A673 (cell line): Measurements from ENCODE around the gene HSD17B2.

ENCODE experiments used
- EZH2 ChIP-seq: fragments of 200-600 bp; sonication (generic); IDR thresholded peaks from 2 replicates; pipeline ENCODE4 v1.6.1; 2017; ENCODE audit warnings: borderline replicate concordance, low read depth, mild to moderate bottlenecking, mixed read lengths, antibody characterized with exemption, low read length; ENCODE audit not compliant: poor library complexity, severe bottlenecking
- TF ChIP-seq, protein P1 (sequence below): fragments of 300-800, 200-600 bp; sonication (generic); conservative IDR thresholded peaks from 2 replicates; pipeline ENCODE4 v1.5.1; 2017; ENCODE audit warnings: low read depth, mild to moderate bottlenecking, antibody characterized with exemption, low read length, moderate library complexity, mixed read lengths

DNA sequence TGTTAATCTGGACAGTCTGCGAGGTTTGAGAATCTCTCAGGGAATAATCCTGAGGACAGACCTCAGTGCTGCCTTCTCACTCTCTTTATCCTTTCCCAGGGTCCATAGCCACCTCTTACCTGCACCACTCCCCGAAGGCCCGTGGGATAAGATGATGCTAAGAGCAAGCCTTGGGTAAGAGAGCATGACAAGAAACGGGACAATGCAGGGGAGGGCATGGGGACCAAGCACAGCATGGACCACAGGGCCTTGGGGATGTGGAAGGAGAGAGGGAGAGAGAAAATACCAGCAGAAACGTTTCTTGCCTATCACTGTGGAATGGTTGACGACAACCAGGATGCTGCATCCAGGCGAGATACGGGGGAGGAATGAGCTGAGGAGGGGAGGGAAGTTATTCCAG is 15.5 kb upstream of the HSD17B2 start:
- TF ChIP-seq, protein P1, sequence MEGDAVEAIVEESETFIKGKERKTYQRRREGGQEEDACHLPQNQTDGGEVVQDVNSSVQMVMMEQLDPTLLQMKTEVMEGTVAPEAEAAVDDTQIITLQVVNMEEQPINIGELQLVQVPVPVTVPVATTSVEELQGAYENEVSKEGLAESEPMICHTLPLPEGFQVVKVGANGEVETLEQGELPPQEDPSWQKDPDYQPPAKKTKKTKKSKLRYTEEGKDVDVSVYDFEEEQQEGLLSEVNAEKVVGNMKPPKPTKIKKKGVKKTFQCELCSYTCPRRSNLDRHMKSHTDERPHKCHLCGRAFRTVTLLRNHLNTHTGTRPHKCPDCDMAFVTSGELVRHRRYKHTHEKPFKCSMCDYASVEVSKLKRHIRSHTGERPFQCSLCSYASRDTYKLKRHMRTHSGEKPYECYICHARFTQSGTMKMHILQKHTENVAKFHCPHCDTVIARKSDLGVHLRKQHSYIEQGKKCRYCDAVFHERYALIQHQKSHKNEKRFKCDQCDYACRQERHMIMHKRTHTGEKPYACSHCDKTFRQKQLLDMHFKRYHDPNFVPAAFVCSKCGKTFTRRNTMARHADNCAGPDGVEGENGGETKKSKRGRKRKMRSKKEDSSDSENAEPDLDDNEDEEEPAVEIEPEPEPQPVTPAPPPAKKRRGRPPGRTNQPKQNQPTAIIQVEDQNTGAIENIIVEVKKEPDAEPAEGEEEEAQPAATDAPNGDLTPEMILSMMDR: no peak
- no peak for TF ChIP-seq EZH2
